Peyer's patch (tissue), 4 donors: ENCODE data around the gene THOC6.

ENCODE experiments used
- CTCF ChIP-seq, 6 experiments: fragments of 450-650 bp in 4 of 6; fragments of 200-600 bp in 2 of 6; sonication (generic) in 1 of 6; IDR thresholded peaks; one replicate each; pipeline ENCODE4 v1.5.1; 2017 to 2019; ENCODE audit warnings: antibody characterized with exemption in 6 of 6, mild to moderate bottlenecking in 3 of 6, moderate library complexity in 1 of 6
- POLR2A ChIP-seq, 2 donors: fragments of 450-650 bp; IDR thresholded peaks; one replicate each; pipeline ENCODE4 v1.5.1; 2017; ENCODE audit warnings: antibody characterized with exemption in 2 of 2, mild to moderate bottlenecking in 2 of 2, moderate library complexity in 2 of 2

- TF ChIP-seq POLR2A (IDR thresholded peaks at IDR 0.05) (no peak), CTCF (IDR thresholded peaks at IDR 0.05) (no peak)
Measured at GRCh38 chr16:3068487-3068886, 44.7 kb downstream of the THOC6 start.
